ENCODE measurements around the gene RAPGEF3.

RAPGEF3 gene

DNA sequence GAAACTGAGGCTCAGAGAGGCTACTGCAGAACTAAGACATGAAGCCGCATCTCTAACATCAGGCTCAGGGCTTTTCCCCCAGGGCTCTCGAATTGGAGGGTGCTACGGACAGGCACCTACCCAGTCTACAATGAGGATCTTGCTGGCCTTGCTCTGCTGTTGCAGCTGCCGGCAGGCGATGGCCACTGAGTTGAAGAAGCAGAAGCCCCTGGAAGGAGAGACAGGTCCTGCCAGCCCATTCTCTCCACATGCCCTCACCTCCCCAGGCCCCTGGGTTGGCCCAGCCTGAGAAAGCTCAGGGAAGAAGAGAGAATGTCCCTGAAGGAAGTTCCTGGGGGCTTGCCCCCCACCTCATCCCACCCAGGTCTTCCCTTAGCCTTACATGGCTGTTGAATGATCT lies 30.5 kb upstream of the RAPGEF3 start:
- H3K36me3 ChIP-seq (ENCODE audit: insufficient read depth, low read length): peaks cover 21% of the 10 kb centered on the region
- no peaks in the 10 kb centered on the region; the same call in 1 of the 2 replicates for H4K20me1 ChIP-seq (ENCODE audit: insufficient read depth, low read length)
- no peak overlapping the region for H3K27ac ChIP-seq (ENCODE audit: low read length)
- H3K9me3 ChIP-seq (ENCODE audit: insufficient read depth, low read length, severe bottlenecking): no peaks in the 10 kb centered on the region
- H3K4me2 ChIP-seq (ENCODE audit: insufficient read depth, low read length): no peak overlapping the region
- ATAC-seq (ENCODE audit: insufficient read depth, low read depth) (no peak), DNase-seq (no peak)
- H3K79me2 ChIP-seq (ENCODE audit: insufficient read depth, low read length): no peaks in the 10 kb centered on the region
- H3K9ac ChIP-seq (ENCODE audit: low read depth, low read length): no peak overlapping the region
- no peaks in the 10 kb centered on the region for H3K27me3 ChIP-seq (ENCODE audit: insufficient read depth, low read length, poor library complexity)
- TF ChIP-seq CTCF (IDR thresholded peaks at IDR 0.05; ENCODE audit: borderline replicate concordance, extremely low read depth, low read length, poor library complexity, severe bottlenecking): no peak
- TF ChIP-seq EZH2 (IDR thresholded peaks at IDR 0.05; ENCODE audit: borderline replicate concordance, low read depth, low read length, severe bottlenecking): no peak
- no peak overlapping the region for H3K4me3 ChIP-seq (ENCODE audit: low read depth in 1 of 2, low read length in 2 of 2)
- H2AFZ ChIP-seq (ENCODE audit: low read depth, low read length): no peak overlapping the region
- no peaks in the 10 kb centered on the region for H3K4me1 ChIP-seq (ENCODE audit: insufficient read depth, low read length)

DNA sequence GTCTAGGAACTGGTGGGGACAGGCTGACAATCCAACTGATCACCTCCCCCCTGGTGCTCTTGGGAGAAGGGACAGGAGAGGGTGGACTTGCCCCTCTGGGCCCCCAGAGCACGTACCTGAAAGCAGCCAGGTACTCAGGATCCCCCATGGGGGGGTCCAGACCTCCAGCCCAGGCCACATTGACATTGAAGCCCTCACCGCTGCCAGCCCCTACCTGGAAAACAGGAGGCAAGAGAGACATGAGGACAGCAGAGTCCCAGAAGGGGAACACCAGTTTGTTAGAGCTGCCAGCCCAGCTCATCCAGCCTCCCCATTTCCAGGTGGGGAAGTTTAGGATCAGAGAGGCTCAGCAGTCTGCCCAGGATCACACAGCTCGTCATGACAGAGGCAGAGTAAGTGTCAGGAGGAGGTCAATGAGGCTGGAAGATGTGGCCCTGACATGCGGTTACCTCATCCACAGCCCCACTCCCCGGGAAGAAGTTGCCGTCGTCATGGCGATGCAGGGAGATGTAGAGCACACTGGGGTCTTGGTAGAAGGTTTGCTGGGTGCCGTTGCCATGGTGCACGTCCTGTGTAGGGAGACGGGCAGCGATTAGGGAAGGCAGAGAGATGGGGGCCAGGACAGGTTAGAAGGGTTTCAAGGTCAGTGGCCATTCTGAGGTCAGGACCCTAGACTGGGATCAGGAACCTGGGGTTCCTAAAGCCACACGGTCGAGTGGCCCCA lies 29.1 kb upstream of the RAPGEF3 start:
- Histone ChIP-seq H3K4me1 (ENCODE audit: insufficient read depth, low read length) (no peaks in the 10 kb centered on the region), H3K36me3 (ENCODE audit: insufficient read depth, low read length) (peaks cover 24% of the 10 kb centered on the region), H3K9me3 (ENCODE audit: insufficient read depth, low read length, severe bottlenecking) (no peaks in the 10 kb centered on the region), H3K27me3 (ENCODE audit: insufficient read depth, low read length, poor library complexity) (no peaks in the 10 kb centered on the region), H3K4me3 (ENCODE audit: low read depth in 1 of 2, low read length in 2 of 2) (no peak overlapping the region), H2AFZ (ENCODE audit: low read depth, low read length) (no peak overlapping the region), H3K9ac (ENCODE audit: low read depth, low read length) (no peak overlapping the region), H3K27ac (ENCODE audit: low read length) (no peak overlapping the region), H3K4me2 (ENCODE audit: insufficient read depth, low read length) (no peak overlapping the region), H4K20me1 (ENCODE audit: insufficient read depth, low read length) (no peaks in the 10 kb centered on the region; the same call in 1 of the 2 replicates), H3K79me2 (ENCODE audit: insufficient read depth, low read length) (no peaks in the 10 kb centered on the region)
- ATAC-seq (ENCODE audit: insufficient read depth, low read depth): no peak
- no peak for TF ChIP-seq CTCF (IDR thresholded peaks at IDR 0.05; ENCODE audit: borderline replicate concordance, extremely low read depth, low read length, poor library complexity, severe bottlenecking)
- no peak for TF ChIP-seq EZH2 (IDR thresholded peaks at IDR 0.05; ENCODE audit: borderline replicate concordance, low read depth, low read length, severe bottlenecking)
- no peak for DNase-seq

- TF ChIP-seq EZH2 (IDR thresholded peaks at IDR 0.05; ENCODE audit: borderline replicate concordance, low read depth, low read length, severe bottlenecking) (no peak), CTCF (IDR thresholded peaks at IDR 0.05; ENCODE audit: borderline replicate concordance, extremely low read depth, low read length, poor library complexity, severe bottlenecking) (no peak)
- Histone ChIP-seq H3K27me3 (ENCODE audit: insufficient read depth, low read length, poor library complexity) (no peaks in the 10 kb centered on the region), H3K4me3 (ENCODE audit: low read depth in 1 of 2, low read length in 2 of 2) (no peak overlapping the region), H3K27ac (ENCODE audit: low read length) (no peak overlapping the region), H2AFZ (ENCODE audit: low read depth, low read length) (no peak overlapping the region), H3K36me3 (ENCODE audit: insufficient read depth, low read length) (peaks cover 24% of the 10 kb centered on the region), H3K4me2 (ENCODE audit: insufficient read depth, low read length) (no peak overlapping the region), H3K9ac (ENCODE audit: low read depth, low read length) (no peak overlapping the region), H3K4me1 (ENCODE audit: insufficient read depth, low read length) (no peaks in the 10 kb centered on the region), H3K79me2 (ENCODE audit: insufficient read depth, low read length) (no peaks in the 10 kb centered on the region), H3K9me3 (ENCODE audit: insufficient read depth, low read length, severe bottlenecking) (no peaks in the 10 kb centered on the region), H4K20me1 (ENCODE audit: insufficient read depth, low read length) (no peaks in the 10 kb centered on the region; the same call in 1 of the 2 replicates)
- DNase-seq (no peak), ATAC-seq (ENCODE audit: insufficient read depth, low read depth) (no peak)
These were observed 28.1 kb upstream of the RAPGEF3 start for GRCh38 chr12:47786662-47787280.
